Measurements from ENCODE around the gene MLIP.

Gene MLIP

DNA sequence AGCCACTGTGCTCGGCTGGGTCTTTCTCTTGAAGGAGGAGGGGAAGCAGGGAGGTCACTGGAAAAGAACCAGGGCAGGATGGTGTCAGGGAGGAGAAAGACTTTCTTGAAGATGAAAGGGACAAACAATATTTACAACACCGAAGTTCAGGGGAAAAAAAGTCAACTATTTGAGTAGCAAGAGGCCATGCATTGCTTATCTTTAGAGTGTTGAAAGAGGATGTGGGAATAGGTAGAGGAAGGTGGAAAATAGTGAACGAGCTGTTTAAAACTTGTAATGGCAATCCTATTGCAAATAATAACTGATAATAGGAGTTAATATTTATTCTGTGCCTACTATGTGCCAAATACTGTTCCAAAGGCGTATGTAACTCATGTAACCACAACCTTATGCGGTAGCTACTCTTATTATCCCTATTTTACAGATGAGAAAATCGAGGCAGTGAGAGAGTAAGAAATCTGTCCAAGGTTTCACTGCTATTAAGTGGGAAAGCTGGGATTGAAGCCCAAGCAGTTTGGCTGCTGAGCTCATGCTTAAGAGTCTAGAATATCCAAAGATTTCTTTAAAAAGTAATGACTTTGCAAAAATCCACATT lies 12.7 kb upstream of the MLIP start:
- DNase-seq: no peak

- no peak for DNase-seq
Observed at GRCh38 chr6:54099225-54099624, 12.0 kb upstream of the MLIP start.

DNA sequence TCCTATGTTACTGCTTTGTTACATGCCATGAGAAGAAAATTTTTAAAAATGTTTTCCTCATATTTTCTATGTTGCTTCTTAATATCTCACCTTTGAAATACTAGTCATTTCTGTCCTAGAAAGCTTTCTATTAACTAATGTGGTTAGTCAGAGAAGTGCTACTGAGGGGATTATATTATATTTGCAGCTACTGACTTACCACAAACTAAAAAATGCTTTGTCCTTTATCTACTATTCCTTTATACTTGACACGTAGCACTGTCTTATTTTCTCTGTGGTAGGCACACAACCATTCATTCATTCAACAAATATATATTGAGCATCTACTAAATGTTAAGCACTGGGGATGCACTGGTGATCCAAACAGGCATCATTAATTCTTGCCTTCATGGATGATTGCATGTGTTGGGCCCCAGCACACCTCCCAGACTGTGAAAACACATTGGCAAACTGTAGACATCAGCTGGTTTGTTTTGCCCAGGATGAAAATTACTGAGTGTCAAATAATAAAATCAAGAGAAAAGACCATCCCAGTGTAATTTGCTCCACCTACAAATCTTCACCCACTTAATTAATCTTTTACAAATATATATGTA lies 10.7 kb upstream of the MLIP start:
- no peak for DNase-seq

DNA sequence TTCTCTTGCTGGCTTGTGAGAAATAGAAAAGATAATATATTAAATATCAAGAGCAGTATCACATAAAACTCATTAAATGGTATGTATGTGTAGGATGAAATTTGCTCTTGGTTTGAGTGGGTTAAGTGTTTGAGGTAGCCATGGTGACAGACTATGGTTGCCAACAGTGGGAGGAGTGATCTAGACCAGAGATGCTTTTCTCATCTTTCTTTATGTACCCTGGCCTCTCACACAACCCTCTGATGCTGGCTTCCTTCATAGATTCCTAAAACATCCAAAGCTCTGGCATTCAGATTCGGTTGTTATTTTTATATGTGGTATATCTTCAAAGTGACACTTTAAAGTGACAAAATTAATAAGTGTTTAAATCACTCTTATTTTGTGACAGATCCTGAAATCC lies 9.0 kb upstream of the MLIP start:
- no peak for DNase-seq

DNA sequence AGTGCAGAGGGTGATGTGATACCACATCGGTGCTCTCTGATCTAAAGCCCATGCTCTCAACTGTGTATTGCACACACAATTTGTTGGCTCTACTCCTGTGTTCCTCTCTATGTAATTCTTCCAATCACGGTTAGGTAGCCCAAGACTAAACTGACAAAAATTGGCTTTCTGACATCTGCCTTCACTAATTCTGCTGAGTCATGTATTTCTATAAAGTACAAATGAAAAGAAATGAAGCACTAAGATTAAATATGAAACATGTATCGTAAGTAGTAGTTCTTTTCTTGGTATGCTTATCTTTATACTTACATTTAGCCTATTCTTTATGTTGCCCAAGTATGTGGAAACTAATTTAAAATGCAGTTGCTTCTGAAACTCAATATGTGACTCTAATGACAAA lies 7.7 kb upstream of the MLIP start:
- no peak for DNase-seq

GRCh38 chr6:54106727-54107126 lies 4.5 kb upstream of the MLIP start:
- DNase-seq: no peak

GRCh38 chr6:54107470-54108090 lies 3.7 kb upstream of the MLIP start:
- no peak for DNase-seq

- no peak for DNase-seq
Observed at GRCh38 chr6:54108271-54108670, 3.0 kb upstream of the MLIP start.

DNA sequence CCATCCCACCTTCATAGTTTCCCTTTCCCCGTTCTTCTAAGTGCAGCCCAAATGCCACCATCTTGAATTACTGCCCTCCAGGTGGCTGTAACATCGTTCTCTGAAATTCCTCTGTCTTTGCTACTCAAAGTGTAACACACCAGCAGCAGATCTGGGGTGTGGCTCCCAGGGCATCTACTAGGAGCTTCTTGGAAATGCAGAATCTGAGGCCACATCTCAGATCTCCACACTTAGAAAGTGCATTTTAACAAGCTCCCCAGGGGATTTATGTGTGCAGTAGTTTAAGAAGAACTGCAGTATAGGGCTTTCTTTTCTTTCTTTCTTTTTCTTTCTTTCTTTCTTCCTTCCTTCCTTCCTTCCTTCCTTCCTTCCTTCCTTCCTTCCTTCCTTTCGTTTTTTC lies 1.7 kb upstream of the MLIP start:
- no peak for DNase-seq

GRCh38 chr6:54112151-54112650 lies 958 bp downstream of the MLIP start:
- no peak for DNase-seq

DNA sequence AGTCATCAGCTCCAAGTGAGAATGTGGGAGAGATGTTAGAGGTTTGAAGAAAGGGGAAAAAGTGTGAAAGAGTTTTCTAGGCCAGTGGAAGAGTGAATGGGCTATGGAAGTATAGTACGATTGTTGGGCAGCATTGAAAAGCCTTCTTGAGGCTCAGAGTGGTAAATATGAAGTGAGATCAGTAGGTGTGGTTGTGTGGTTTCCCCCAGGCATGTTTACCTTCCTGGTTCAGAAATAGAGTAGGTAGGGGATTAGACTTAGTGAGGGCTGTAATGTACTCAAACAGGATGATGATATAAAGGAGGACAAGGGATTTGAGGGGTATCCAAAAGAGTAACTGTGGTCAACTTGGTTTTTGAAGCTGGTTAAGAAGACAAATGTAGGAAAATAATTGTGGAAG lies 3.7 kb downstream of the MLIP start:
- DNase-seq: no peak

DNA sequence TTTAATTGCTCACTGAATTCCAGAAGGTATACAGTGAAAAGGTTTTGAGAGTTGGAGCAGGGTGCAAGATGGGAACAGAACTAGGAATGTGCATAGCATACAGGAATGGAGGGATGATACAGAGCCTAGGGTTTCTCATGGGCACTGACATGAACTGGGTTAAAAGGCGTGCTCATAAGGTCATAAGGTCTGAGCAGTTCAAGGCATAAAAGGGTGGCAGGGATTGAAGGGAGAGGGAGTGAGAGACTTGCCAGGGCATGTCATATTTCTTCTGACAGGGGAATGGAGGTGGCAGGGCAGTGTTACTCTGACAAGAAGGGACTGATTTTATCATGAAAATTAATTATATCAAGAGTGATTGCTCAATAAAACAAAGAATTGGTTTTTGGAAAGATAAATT lies 4.7 kb downstream of the MLIP start:
- no peak for DNase-seq

GRCh38 chr6:54118117-54118516 lies 6.9 kb downstream of the MLIP start:
- DNase-seq: no peak

DNA sequence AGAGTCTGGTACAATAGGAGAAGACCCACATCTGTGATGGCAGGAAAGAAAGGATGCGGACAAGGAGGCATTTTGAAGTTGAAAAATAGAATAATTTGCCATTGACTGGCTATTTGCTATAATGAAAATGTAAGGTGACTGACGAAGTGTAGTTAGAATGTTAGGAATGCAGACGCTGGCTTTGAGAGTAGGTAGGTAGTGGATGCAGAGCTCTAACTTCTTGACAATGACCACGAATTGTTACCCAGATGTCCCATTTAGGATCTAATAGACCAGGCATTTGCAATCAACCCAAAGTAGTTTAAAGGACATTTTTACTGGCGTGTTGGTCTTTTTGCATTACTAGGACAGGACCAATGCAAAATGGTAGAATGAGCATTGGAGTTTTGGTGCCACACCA lies 14.2 kb downstream of the MLIP start:
- DNase-seq: no peak

GRCh38 chr6:54130179-54130578 lies 18.9 kb downstream of the MLIP start:
- no peak for DNase-seq

DNA sequence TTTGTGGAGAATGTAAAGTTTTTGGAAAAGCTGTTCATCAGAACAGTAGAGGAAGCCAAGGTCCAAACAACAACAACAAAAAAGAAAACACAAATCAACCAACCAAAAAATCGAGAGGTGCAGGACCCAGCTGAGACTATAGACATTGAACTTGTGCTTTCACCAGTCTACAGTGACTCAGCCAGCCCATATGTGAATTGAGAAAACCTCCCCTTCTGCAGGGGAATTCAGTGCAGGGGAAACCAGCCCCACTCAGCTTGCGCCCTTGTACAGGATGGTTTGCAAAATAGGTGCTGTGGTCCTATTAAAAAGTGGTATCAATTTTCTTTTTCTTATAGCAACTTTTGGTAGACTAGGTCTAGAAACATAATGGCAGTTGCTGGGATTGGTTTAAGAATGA lies 21.3 kb downstream of the MLIP start:
- no peak for DNase-seq

DNA sequence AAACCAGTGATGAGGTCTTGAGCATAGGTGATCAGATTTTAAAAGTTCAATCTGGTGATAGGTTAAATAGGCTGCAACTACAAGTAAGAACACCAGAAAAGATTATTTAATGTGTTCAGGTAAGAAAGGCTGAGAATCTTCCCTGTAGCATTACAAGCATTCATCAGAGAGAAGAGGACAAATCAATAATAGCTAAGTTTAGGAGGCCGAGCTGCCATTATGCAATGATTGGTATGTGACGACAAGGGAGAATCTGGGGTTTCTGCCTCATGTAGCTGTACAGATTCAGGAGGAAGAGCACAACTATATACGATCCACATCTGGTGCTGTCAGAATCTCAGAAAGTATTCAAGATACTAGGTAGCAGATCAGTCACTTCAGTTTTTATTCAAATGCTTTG lies 21.9 kb downstream of the MLIP start:
- no peak for DNase-seq

- DNase-seq: no peak
Observed at GRCh38 chr6:54134935-54135334, 23.7 kb downstream of the MLIP start.

- DNase-seq: peak; percentile 7
Observed at GRCh38 chr6:54135665-54136369, 24.6 kb downstream of the MLIP start.

- DNase-seq: no peak
Observed at GRCh38 chr6:54138795-54139194, 27.6 kb downstream of the MLIP start.

DNA sequence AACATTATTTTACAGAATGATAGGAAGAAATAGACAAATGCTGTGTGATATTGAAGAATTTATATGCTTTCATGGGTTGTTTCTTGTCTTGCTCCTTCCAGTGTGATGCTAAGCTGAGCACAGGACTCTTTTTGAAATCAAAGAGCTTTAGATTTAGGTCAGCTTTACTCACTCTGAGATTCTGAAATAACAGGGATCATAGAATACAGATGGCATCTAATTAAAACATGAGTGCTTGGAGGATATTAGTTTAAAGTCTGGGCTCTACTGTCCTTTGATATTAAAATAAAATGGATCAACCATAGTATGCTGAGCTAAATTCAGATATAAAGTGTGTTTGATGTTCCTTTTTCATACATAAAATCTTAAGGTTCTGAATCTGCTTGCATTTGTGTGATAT lies 29.6 kb downstream of the MLIP start:
- no peak for DNase-seq

- no peak for DNase-seq
Observed at GRCh38 chr6:54142889-54143519, 31.8 kb downstream of the MLIP start.

GRCh38 chr6:54151861-54152260 lies 40.6 kb downstream of the MLIP start:
- DNase-seq: no peak

Data from DMS79 (cell line).